Keratinocyte (primary cell): Measurements from ENCODE around the gene PRPF18. TPM values are rescaled to one million over a fixed set of nuclear protein-coding genes. Genes with fewer than 3 reads are reported as not detected.

Experiments used
- DNase-seq: peaks from one replicate; pipeline ENCODE4 v3.0.0-alpha.2; 2011; ENCODE audit warnings: low read depth, missing footprints, low spot score
- FAIRE-seq: peaks from 2 replicates; lab custom pipeline; 2011; peaks lifted over from hg19 to GRCh38; lab: Jason Lieb, UNC
- H2AFZ ChIP-seq: 2 replicates; pipeline ENCODE4 v1.6.0; 2012; ENCODE audit warnings: low read length, control low read depth, inconsistent platforms; ENCODE audit not compliant: control insufficient read depth
- H3K27ac ChIP-seq: 2 replicates; pipeline ENCODE4 v1.5.1; 2011; ENCODE audit warnings: low read length; ENCODE audit not compliant: control insufficient read depth, insufficient read depth
- H3K27me3 ChIP-seq: 3 replicates; pipeline ENCODE4 v1.6.0; 2011; ENCODE audit warnings: low read length; ENCODE audit not compliant: control insufficient read depth, insufficient read depth; ENCODE audit errors: extremely low read depth
- H3K36me3 ChIP-seq, 2 experiments: 2 replicates in 1 of 2; 3 replicates in 1 of 2; pipeline ENCODE4 v1.5.1; 2011; ENCODE audit warnings: low read length in 2 of 2, mild to moderate bottlenecking in 1 of 2; ENCODE audit not compliant: control insufficient read depth in 2 of 2, insufficient read depth in 2 of 2; ENCODE audit errors: extremely low read depth in 1 of 2
- H3K4me1 ChIP-seq: 3 replicates; pipeline ENCODE4 v1.5.1; 2011; ENCODE audit warnings: low read length; ENCODE audit not compliant: control insufficient read depth, insufficient read depth; ENCODE audit errors: extremely low read depth
- H3K4me2 ChIP-seq: 3 replicates; pipeline ENCODE4 v1.6.0; 2011; ENCODE audit warnings: low read depth, low read length; ENCODE audit not compliant: control insufficient read depth, insufficient read depth; ENCODE audit errors: extremely low read depth
- H3K4me3 ChIP-seq, 3 experiments: fragments of 200-600 bp in 1 of 3; sonication (generic) in 1 of 3; 2 replicates in 2 of 3; 3 replicates in 1 of 3; pipeline ENCODE4 v1.5.1; 2011 to 2016; ENCODE audit warnings: low read length in 3 of 3, mild to moderate bottlenecking in 3 of 3, control low read depth in 2 of 3, inconsistent platforms in 1 of 3, low read depth in 1 of 3, mixed read lengths in 1 of 3, mixed run types in 1 of 3, moderate library complexity in 1 of 3; ENCODE audit not compliant: control insufficient read depth in 2 of 3, insufficient read depth in 2 of 3; ENCODE audit errors: extremely low read depth in 1 of 3
- H3K79me2 ChIP-seq: 2 replicates; pipeline ENCODE4 v1.6.0; 2012; ENCODE audit warnings: low read length; ENCODE audit not compliant: control insufficient read depth, insufficient read depth
- H3K9ac ChIP-seq: 3 replicates; pipeline ENCODE4 v1.6.0; 2011; ENCODE audit warnings: low read length; ENCODE audit not compliant: control insufficient read depth, insufficient read depth; ENCODE audit errors: extremely low read depth
- H3K9me1 ChIP-seq: 3 replicates; pipeline ENCODE4 v1.6.0; 2011; ENCODE audit warnings: low read length; ENCODE audit not compliant: control insufficient read depth, insufficient read depth; ENCODE audit errors: extremely low read depth
- H3K9me3 ChIP-seq: 2 replicates; pipeline ENCODE4 v1.5.1; 2012; ENCODE audit warnings: low read depth, low read length; ENCODE audit not compliant: control insufficient read depth
- H4K20me1 ChIP-seq: 3 replicates; pipeline ENCODE4 v1.6.0; 2011; ENCODE audit warnings: low read length; ENCODE audit not compliant: control insufficient read depth, insufficient read depth; ENCODE audit errors: extremely low read depth
- EZH2 ChIP-seq: IDR thresholded peaks from one replicate; pipeline ENCODE4 v1.6.1; 2012; ENCODE audit warnings: inconsistent platforms, mild to moderate bottlenecking, low read length, moderate library complexity
- dilution Hi-C: fragments of 300-500 bp; cut with MboI; formaldehyde crosslinking; loops from one replicate; pipeline ENCODE4 v1.7.0; 2020; ENCODE audit warnings: low sequenced_read_pairs; ENCODE audit not compliant: extremely low pct_ligation_motif_present
- polyA plus RNA-seq, 5 experiments: library from polyadenylated mRNA; depleted of rRNA in 3 of 5; stranded (reverse) in 3 of 5; stranded (forward) in 1 of 5; unstranded in 1 of 5; fragments of >200 nt; gene quantifications; 1 replicate in 1 of 5; 2 replicates in 3 of 5; 3 replicates in 1 of 5; pipeline versions ENCODE4 v1.2.1 to v1.2.3, GENCODE V29; 2011 to 2012; ENCODE audit warnings: missing spikeins in 2 of 5, low read depth in 1 of 5, low replicate concordance in 1 of 5
- TF ChIP-seq, protein P1 (sequence below), 3 experiments: IDR thresholded peaks in 1 of 3; conservative IDR thresholded peaks in 1 of 3; optimal IDR thresholded peaks in 1 of 3; 2 replicates in 2 of 3; 3 replicates in 1 of 3; pipeline versions ENCODE3 to v1.5.1; 2011; ENCODE audit warnings: low read length in 3 of 3, mild to moderate bottlenecking in 3 of 3, moderate library complexity in 2 of 3, control low read depth in 1 of 3, inconsistent platforms in 1 of 3; ENCODE audit not compliant: insufficient read depth in 2 of 3; ENCODE audit errors: extremely low read depth in 1 of 3

PRPF18 gene
- polyA plus RNA-seq, 1 donor (not counting 4 experiments of a cell fraction or from before 2014, with no cell fraction given), result 28.0 TPM

DNA sequence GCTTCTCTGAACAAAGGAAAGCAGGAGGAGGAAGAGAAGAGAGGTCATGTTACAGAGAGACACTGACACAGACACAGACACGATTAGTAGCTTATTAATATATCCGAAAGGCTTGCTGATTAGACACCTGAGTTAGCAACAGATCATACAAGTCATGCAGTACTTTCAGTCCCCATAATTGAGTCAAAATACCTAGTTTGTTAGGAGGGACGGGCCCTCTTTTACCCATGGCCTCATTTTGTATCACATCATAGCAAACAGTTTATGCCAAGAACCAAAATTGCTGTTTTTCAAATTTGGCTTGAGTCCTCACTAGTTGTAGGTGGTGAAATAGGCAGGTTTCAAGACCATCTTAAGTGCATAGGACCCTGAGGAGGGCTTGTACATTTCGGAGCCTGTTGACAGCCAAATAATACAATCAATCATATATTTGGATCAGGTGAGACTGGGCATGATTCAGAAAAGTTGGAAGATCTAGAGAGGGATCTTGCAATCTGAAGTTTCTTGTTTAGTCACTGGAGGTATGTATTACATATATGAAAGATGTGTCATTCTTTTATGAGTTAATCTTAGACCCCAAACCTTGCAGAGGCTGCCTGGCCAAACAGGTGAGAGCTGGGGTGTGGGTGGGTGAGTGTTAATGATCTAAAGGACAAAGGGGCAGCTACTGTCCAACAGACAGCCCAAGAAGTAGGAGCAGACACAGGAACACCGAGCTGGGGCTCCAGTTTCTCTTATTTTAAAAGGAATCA, 65.4 kb downstream of the PRPF18 start:
- peak overlapping the region; percentile 18 for H3K27ac ChIP-seq
- H3K79me2 ChIP-seq, result no peaks in the 10 kb centered on the region
- no peaks in the 10 kb centered on the region for H3K9me3 ChIP-seq
- H3K36me3 ChIP-seq, result peaks cover 15 to 48% of the 10 kb centered on the region in 2 experiments
- H4K20me1 ChIP-seq, result no peaks in the 10 kb centered on the region
- DNase-seq (peak; percentile 11), FAIRE-seq (no peak)
- no peak overlapping the region for H3K9ac ChIP-seq
- no peak overlapping the region for H2AFZ ChIP-seq
- H3K27me3 ChIP-seq, result no peaks in the 10 kb centered on the region
- H3K4me3 ChIP-seq, result no peak overlapping the region
- no peaks in the 10 kb centered on the region for H3K9me1 ChIP-seq
- no peak overlapping the region for H3K4me2 ChIP-seq
- peaks cover 10% of the 10 kb centered on the region for H3K4me1 ChIP-seq
- TF ChIP-seq, protein P1, sequence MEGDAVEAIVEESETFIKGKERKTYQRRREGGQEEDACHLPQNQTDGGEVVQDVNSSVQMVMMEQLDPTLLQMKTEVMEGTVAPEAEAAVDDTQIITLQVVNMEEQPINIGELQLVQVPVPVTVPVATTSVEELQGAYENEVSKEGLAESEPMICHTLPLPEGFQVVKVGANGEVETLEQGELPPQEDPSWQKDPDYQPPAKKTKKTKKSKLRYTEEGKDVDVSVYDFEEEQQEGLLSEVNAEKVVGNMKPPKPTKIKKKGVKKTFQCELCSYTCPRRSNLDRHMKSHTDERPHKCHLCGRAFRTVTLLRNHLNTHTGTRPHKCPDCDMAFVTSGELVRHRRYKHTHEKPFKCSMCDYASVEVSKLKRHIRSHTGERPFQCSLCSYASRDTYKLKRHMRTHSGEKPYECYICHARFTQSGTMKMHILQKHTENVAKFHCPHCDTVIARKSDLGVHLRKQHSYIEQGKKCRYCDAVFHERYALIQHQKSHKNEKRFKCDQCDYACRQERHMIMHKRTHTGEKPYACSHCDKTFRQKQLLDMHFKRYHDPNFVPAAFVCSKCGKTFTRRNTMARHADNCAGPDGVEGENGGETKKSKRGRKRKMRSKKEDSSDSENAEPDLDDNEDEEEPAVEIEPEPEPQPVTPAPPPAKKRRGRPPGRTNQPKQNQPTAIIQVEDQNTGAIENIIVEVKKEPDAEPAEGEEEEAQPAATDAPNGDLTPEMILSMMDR (optimal IDR thresholded peaks at IDR 0.05 in 1 of 3, IDR thresholded peaks at IDR 0.05 in 1 of 3, conservative IDR thresholded peaks at IDR 0.05 in 1 of 3; ENCODE audit: extremely low read depth in 1 of 3, insufficient read depth in 2 of 3, low read length in 3 of 3), result no peak
- dilution Hi-C loops, result no loop called here

DNA sequence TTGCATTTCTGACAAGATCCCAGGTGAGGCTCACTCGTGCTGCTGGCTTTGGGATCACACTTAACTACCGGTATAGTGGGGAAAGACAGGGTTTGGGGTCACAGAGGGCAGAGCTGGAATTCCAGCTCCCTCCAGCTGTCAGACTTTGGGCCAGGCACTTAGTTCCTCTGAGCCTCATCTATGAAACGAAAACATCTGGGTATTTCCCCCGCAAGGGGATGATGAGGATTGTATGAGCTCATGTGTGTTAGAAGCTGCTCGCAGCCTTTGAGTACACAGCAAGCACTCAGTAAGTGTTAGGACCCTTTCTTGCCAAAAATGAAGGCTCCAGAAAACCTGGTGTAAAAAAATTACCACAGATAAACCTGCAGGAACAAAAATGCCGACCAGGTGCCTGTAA, 66.1 kb downstream of the PRPF18 start:
- H3K79me2 ChIP-seq, result no peaks in the 10 kb centered on the region
- no peaks in the 10 kb centered on the region for H3K9me1 ChIP-seq
- H2AFZ ChIP-seq, result no peak overlapping the region
- no peaks in the 10 kb centered on the region for H3K9me3 ChIP-seq
- H3K27me3 ChIP-seq, result no peaks in the 10 kb centered on the region
- dilution Hi-C loops, result no loop called here
- H3K4me3 ChIP-seq, result no peak overlapping the region
- DNase-seq (no peak), FAIRE-seq (no peak)
- H3K4me1 ChIP-seq, result peaks cover 10% of the 10 kb centered on the region
- no peak overlapping the region for H3K27ac ChIP-seq
- H3K9ac ChIP-seq, result no peak overlapping the region
- no peak overlapping the region for H3K4me2 ChIP-seq
- no peak for TF ChIP-seq EZH2
- TF ChIP-seq, protein P1 (optimal IDR thresholded peaks at IDR 0.05 in 1 of 3, IDR thresholded peaks at IDR 0.05 in 1 of 3, conservative IDR thresholded peaks at IDR 0.05 in 1 of 3; ENCODE audit: extremely low read depth in 1 of 3, insufficient read depth in 2 of 3, low read length in 3 of 3), result no peak
- peaks cover 14 to 48% of the 10 kb centered on the region in 2 experiments for H3K36me3 ChIP-seq
- no peaks in the 10 kb centered on the region for H4K20me1 ChIP-seq
